WERI-Rb-1 (cell line): ENCODE measurements around the gene OGG1.

Experiments
- DNase-seq: peaks from one replicate; pipeline ENCODE4 v3.0.0-alpha.2; 2020
- H3K27ac ChIP-seq: fragments of 250-450 bp; sonication (Bioruptor Pico); 2 replicates; pipeline ENCODE4 v1.5.1; 2020; ENCODE audit warnings: mild to moderate bottlenecking, moderate library complexity
- H3K27me3 ChIP-seq: fragments of 250-450 bp; sonication (Bioruptor Pico); 2 replicates; pipeline ENCODE4 v1.5.1; 2021; ENCODE audit warnings: mild to moderate bottlenecking, low read depth, moderate library complexity; ENCODE audit not compliant: insufficient read depth, severe bottlenecking
- H3K36me3 ChIP-seq: fragments of 250-450 bp; sonication (Bioruptor Pico); 2 replicates; pipeline ENCODE4 v1.5.1; 2020; ENCODE audit warnings: mild to moderate bottlenecking, moderate library complexity
- H3K4me3 ChIP-seq: 2 replicates; pipeline ENCODE4 v1.5.1; 2011; ENCODE audit warnings: low read depth, mild to moderate bottlenecking, control low read depth, low read length
- H3K9me3 ChIP-seq: fragments of 250-450 bp; sonication (Bioruptor Pico); 2 replicates; pipeline ENCODE4 v1.5.1; 2021; ENCODE audit warnings: mild to moderate bottlenecking, moderate library complexity; ENCODE audit not compliant: severe bottlenecking
- CTCF ChIP-seq: IDR thresholded peaks from 2 replicates; pipeline ENCODE4 v1.5.1; 2011; ENCODE audit warnings: low read depth, mild to moderate bottlenecking, control low read depth, inconsistent platforms, low read length

Gene OGG1

GRCh38 chr3:9791127-9791526 is 41.4 kb downstream of the OGG1 start:
- Histone ChIP-seq H3K9me3 (no peaks in the 10 kb centered on the region), H3K27ac (no peak overlapping the region), H3K27me3 (no peaks in the 10 kb centered on the region), H3K4me3 (no peak overlapping the region), H3K36me3 (peaks cover 47% of the 10 kb centered on the region)
- DNase-seq = no peak
- TF ChIP-seq CTCF = no peak

- no peak for TF ChIP-seq CTCF
- peak overlapping the region; percentile 82 for H3K4me3 ChIP-seq
- peaks cover 39% of the 10 kb centered on the region for H3K36me3 ChIP-seq
- H3K9me3 ChIP-seq = no peaks in the 10 kb centered on the region
- peak overlapping the region; percentile 98 for H3K27ac ChIP-seq
- H3K27me3 ChIP-seq = no peaks in the 10 kb centered on the region
- DNase-seq = no peak
Observed at GRCh38 chr3:9791790-9792404, 42.1 kb downstream of the OGG1 start.

GRCh38 chr3:9792405-9793160 is 42.8 kb downstream of the OGG1 start, which contains the start of the genes ARPC4 and TADA3:
TSS of gene ARPC4 (plus strand) at chr3:9793082. CDS start at chr3:9793122, 40 bp downstream.
TSS of gene TADA3 (minus strand) at chr3:9792473. CDS start at chr3:9791466, 1,007 bp downstream.
- peaks cover 39% of the 10 kb centered on the region for H3K36me3 ChIP-seq

GRCh38 chr3:9793161-9793781 is 43.5 kb downstream of the OGG1 start:
- peak overlapping the region; percentile 82 for H3K4me3 ChIP-seq
- no peaks in the 10 kb centered on the region for H3K27me3 ChIP-seq
- DNase-seq = no peak
- TF ChIP-seq CTCF = no peak
- peaks cover 40% of the 10 kb centered on the region for H3K36me3 ChIP-seq
- peak overlapping the region; percentile 98 for H3K27ac ChIP-seq
- H3K9me3 ChIP-seq = no peaks in the 10 kb centered on the region

More at GRCh38 chr3:9792405-9793160, 42.8 kb downstream of the OGG1 start, which contains the start of the genes ARPC4 and TADA3:
- H3K4me3 ChIP-seq = peak within 1 kb of the TSS; percentile 82
- H3K9me3 ChIP-seq = no peaks in the 10 kb centered on the region
- no peaks in the 10 kb centered on the region for H3K27me3 ChIP-seq
- peak within 1 kb of the TSS; percentile 98 for H3K27ac ChIP-seq
- no peak for TF ChIP-seq CTCF
- DNase-seq = peak; percentile 91

- no peaks in the 10 kb centered on the region for H3K9me3 ChIP-seq
- H3K4me3 ChIP-seq = no peak overlapping the region
- no peaks in the 10 kb centered on the region for H3K27me3 ChIP-seq
- peaks cover 45% of the 10 kb centered on the region for H3K36me3 ChIP-seq
- H3K27ac ChIP-seq = no peak overlapping the region
- no peak for DNase-seq
- no peak for TF ChIP-seq CTCF
Observed at GRCh38 chr3:9794400-9794799, 44.6 kb downstream of the OGG1 start.
